ENCODE data around the gene PSMD11. TPM values are rescaled to one million over a fixed set of nuclear protein-coding genes. Genes with fewer than 3 reads are reported as not detected.

Gene PSMD11
- total and polyA plus RNA-seq, 8 donors = 21.0 to 131 (median 31.9) TPM

GRCh38 chr17:32510466-32510865, 66.2 kb downstream of the PSMD11 start:
- Histone ChIP-seq H3K27ac (no peak overlapping the region), H3K36me3 (peaks cover 0 to 5% (median 0%) of the 10 kb centered on the region in 4 donors), H3K27me3 (no peaks in the 10 kb centered on the region), H3K4me1 (no peaks in the 10 kb centered on the region), H3K4me3 (no peak overlapping the region), H3K9me3 (no peaks in the 10 kb centered on the region)
- no peak for TF ChIP-seq POLR2A (IDR thresholded peaks at IDR 0.05)
- no peak for TF ChIP-seq EP300 (IDR thresholded peaks at IDR 0.05)
- WGBS, 5 donors = 91 to 96% (median 94%) methylated on average over 7 of the region's 7 CpGs
- DNase-seq = no peak
- intact Hi-C loops (cut with DNase I; ENCODE audit: low total_unique reads) = no loop called here

- H3K4me1 ChIP-seq = no peaks in the 10 kb centered on the region
- DNase-seq = no peak
- no peak overlapping the region for H3K4me3 ChIP-seq
- WGBS, 5 donors = 80 to 100% (median 94%) methylated on average over 1 to 2 of the region's 2 CpGs
- intact Hi-C loops (cut with DNase I; ENCODE audit: low total_unique reads) = no loop called here
- TF ChIP-seq POLR2A (IDR thresholded peaks at IDR 0.05) (no peak), EP300 (IDR thresholded peaks at IDR 0.05) (no peak), POLR2AphosphoS5 (IDR thresholded peaks at IDR 0.05) (no peak), CTCF (IDR thresholded peaks at IDR 0.05) (no peak)
- H3K36me3 ChIP-seq = peaks cover 0 to 5% (median 0%) of the 10 kb centered on the region in 4 donors
- H3K9me3 ChIP-seq = no peaks in the 10 kb centered on the region
- H3K27ac ChIP-seq = no peak overlapping the region
- no peaks in the 10 kb centered on the region for H3K27me3 ChIP-seq
These were observed 68.0 kb downstream of the PSMD11 start for GRCh38 chr17:32512328-32512727.

- TF ChIP-seq EP300 (IDR thresholded peaks at IDR 0.05) (no peak), POLR2AphosphoS5 (IDR thresholded peaks at IDR 0.05) (no peak), CTCF (IDR thresholded peaks at IDR 0.05) (no peak), POLR2A (IDR thresholded peaks at IDR 0.05) (no peak)
- H3K27ac ChIP-seq = no peak overlapping the region
- no peak overlapping the region for H3K4me3 ChIP-seq
- no peak for DNase-seq
- peaks cover 0 to 5% (median 0%) of the 10 kb centered on the region in 4 donors for H3K36me3 ChIP-seq
- peaks cover 0 to 2% (median 0%) of the 10 kb centered on the region in 3 donors for H3K27me3 ChIP-seq
- intact Hi-C loops (cut with DNase I; ENCODE audit: low total_unique reads) = no loop called here
- WGBS, 5 donors = 90 to 97% (median 91%) methylated on average over 3 of the region's 3 CpGs
- no peaks in the 10 kb centered on the region for H3K9me3 ChIP-seq
- H3K4me1 ChIP-seq = peaks cover 0 to under 1% (median 0%) of the 10 kb centered on the region in 4 donors
These were observed 69.3 kb downstream of the PSMD11 start for GRCh38 chr17:32513579-32513978.

GRCh38 chr17:32514606-32515005, 70.3 kb downstream of the PSMD11 start:
- Histone ChIP-seq H3K36me3 (peaks cover 0 to 5% (median 0%) of the 10 kb centered on the region in 4 donors), H3K9me3 (no peaks in the 10 kb centered on the region), H3K27me3 (peaks cover 0 to 10% (median 0%) of the 10 kb centered on the region in 3 donors), H3K27ac (no peak overlapping the region), H3K4me1 (peaks cover 6 to 10% (median 8%) of the 10 kb centered on the region in 4 donors), H3K4me3 (no peak overlapping the region)
- WGBS, 5 donors = 74 to 87% (median 82%) methylated on average over 4 of the region's 4 CpGs
- no peak for DNase-seq
- TF ChIP-seq EP300 (IDR thresholded peaks at IDR 0.05) (no peak), POLR2A (IDR thresholded peaks at IDR 0.05) (no peak), CTCF (IDR thresholded peaks at IDR 0.05) (no peak), POLR2AphosphoS5 (IDR thresholded peaks at IDR 0.05) (no peak)
- intact Hi-C loops (cut with DNase I; ENCODE audit: low total_unique reads) = no loop called here

GRCh38 chr17:32515677-32516383, 71.5 kb downstream of the PSMD11 start:
- Histone ChIP-seq H3K27ac (no peak overlapping the region), H3K4me3 (no peak overlapping the region), H3K4me1 (peaks cover 13 to 21% (median 18%) of the 10 kb centered on the region in 4 donors), H3K36me3 (no peaks in the 10 kb centered on the region), H3K27me3 (peaks cover 0 to 10% (median 0%) of the 10 kb centered on the region in 3 donors), H3K9me3 (no peaks in the 10 kb centered on the region)
- TF ChIP-seq POLR2AphosphoS5 (IDR thresholded peaks at IDR 0.05) = no peak
- no peak for TF ChIP-seq POLR2A (IDR thresholded peaks at IDR 0.05)
- no peak for DNase-seq
- WGBS, 5 donors = 92 to 97% (median 95%) methylated on average over 4 of the region's 4 CpGs
- intact Hi-C loops (cut with DNase I; ENCODE audit: low total_unique reads) = no loop called here
